Esophagus muscularis mucosa (tissue), 3 donors: ENCODE data around the gene TPM3.

Experiments
- POLR2A ChIP-seq: fragments of 450-650 bp; IDR thresholded peaks from one replicate; pipeline ENCODE4 v1.6.1; 2017; ENCODE audit warnings: antibody characterized with exemption, moderate library complexity, mild to moderate bottlenecking, low read depth
- POLR2AphosphoS5 ChIP-seq, 2 donors: sonication (generic); formaldehyde crosslinking; IDR thresholded peaks; one replicate each; pipeline ENCODE4 v1.6.1; 2017; ENCODE audit warnings: antibody characterized with exemption in 2 of 2
- TF ChIP-seq, protein P1 (sequence below), 3 experiments: fragments of 200-600 bp in 2 of 3; fragments of 450-650 bp in 1 of 3; sonication (generic) in 2 of 3; IDR thresholded peaks; one replicate each; pipeline ENCODE4 v1.5.1; 2017 to 2019; ENCODE audit warnings: antibody characterized with exemption in 3 of 3, mild to moderate bottlenecking in 2 of 3, moderate library complexity in 1 of 3

DNA sequence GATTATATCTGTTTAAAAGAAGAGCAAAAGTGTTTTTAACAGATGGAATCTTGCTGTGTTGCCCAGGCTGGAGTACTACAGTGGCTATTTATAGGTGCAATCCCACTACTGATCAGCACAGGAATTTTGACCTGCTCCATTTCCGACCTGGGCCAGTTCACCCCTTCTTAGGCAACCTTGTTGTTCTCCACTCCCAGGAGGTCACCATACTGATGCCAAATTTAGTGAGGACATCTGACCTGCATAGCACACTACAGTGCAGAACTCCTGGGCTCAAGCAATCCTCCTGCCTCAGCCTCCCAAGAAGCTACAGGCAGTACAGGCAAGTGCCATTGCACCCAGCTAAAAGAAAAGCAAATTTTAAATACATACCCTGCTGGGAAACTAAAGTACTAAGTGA is 25.7 kb downstream of the TPM3 start:
- TF ChIP-seq, protein P1, sequence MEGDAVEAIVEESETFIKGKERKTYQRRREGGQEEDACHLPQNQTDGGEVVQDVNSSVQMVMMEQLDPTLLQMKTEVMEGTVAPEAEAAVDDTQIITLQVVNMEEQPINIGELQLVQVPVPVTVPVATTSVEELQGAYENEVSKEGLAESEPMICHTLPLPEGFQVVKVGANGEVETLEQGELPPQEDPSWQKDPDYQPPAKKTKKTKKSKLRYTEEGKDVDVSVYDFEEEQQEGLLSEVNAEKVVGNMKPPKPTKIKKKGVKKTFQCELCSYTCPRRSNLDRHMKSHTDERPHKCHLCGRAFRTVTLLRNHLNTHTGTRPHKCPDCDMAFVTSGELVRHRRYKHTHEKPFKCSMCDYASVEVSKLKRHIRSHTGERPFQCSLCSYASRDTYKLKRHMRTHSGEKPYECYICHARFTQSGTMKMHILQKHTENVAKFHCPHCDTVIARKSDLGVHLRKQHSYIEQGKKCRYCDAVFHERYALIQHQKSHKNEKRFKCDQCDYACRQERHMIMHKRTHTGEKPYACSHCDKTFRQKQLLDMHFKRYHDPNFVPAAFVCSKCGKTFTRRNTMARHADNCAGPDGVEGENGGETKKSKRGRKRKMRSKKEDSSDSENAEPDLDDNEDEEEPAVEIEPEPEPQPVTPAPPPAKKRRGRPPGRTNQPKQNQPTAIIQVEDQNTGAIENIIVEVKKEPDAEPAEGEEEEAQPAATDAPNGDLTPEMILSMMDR (IDR thresholded peaks at IDR 0.05): no peak
- TF ChIP-seq POLR2A (no peak), POLR2AphosphoS5 (IDR thresholded peaks at IDR 0.05) (no peak)
